ENCODE results near the gene ERGIC3.
A peak's percentile ranks its signal among the peaks of the same experiment; 100 is the strongest.

Gene ERGIC3

GRCh38 chr20:35600176-35600992, 58.5 kb downstream of the ERGIC3 start:
- DNase-seq = no peak

- peak; percentile 71 for DNase-seq
Observed at GRCh38 chr20:35600993-35601973, 59.4 kb downstream of the ERGIC3 start.

GRCh38 chr20:35601990-35602389, 60.1 kb downstream of the ERGIC3 start:
- no peak for DNase-seq

- no peak for DNase-seq
Observed at GRCh38 chr20:35602851-35603495, 61.1 kb downstream of the ERGIC3 start.

GRCh38 chr20:35603695-35604448, 62.0 kb downstream of the ERGIC3 start:
- no peak for DNase-seq

- DNase-seq = no peak
Observed at GRCh38 chr20:35604449-35604747, 62.5 kb downstream of the ERGIC3 start.

GRCh38 chr20:35606127-35606526, 64.2 kb downstream of the ERGIC3 start:
- no peak for DNase-seq
